HepG2 (cell line): Measurements from ENCODE around the gene ACTRT2. TPM values are rescaled to one million over a fixed set of nuclear protein-coding genes. Genes with fewer than 3 reads are reported as not detected.

Experiments used
- HHEX ChIP-seq: IDR thresholded peaks from 2 replicates; pipeline ENCODE4 v1.6.1; 2016; ENCODE audit warnings: control low read depth
- MAZ ChIP-seq, 2 experiments: sonication (generic) in 1 of 2; formaldehyde crosslinking in 1 of 2; IDR thresholded peaks; 2 replicates each; pipeline versions ENCODE4 v1.5.0 to v1.6.1; 2012 to 2020; ENCODE audit warnings: low read depth in 2 of 2, mild to moderate bottlenecking in 2 of 2, borderline replicate concordance in 1 of 2, improper control_type of control experiment in 1 of 2, low read length in 1 of 2, missing genetic modification reagents in 1 of 2, moderate library complexity in 1 of 2
- MBNL3 ChIP-seq: fragments of 250-450 bp; sonication (Bioruptor Pico); conservative IDR thresholded peaks from 2 replicates; pipeline ENCODE4 v1.8.0; 2022; ENCODE audit warnings: mild to moderate bottlenecking, inconsistent platforms
- RCOR2 ChIP-seq: IDR thresholded peaks from 2 replicates; pipeline ENCODE4 v1.6.1; 2016; ENCODE audit warnings: missing biosample characterization, missing genetic modification reagents
- STAG1 ChIP-seq: sonication (generic); formaldehyde crosslinking; IDR thresholded peaks from 2 replicates; pipeline ENCODE4 v1.4.0; 2020; ENCODE audit warnings: missing genetic modification reagents
- ZMYM4 ChIP-seq: sonication (generic); formaldehyde crosslinking; IDR thresholded peaks from 2 replicates; pipeline ENCODE4 v1.8.1; 2023; ENCODE audit warnings: mild to moderate bottlenecking, missing genetic modification reagents
- ZNF317 ChIP-seq: sonication (generic); formaldehyde crosslinking; IDR thresholded peaks from 2 replicates; pipeline ENCODE4 v1.5.0; 2020; ENCODE audit warnings: mild to moderate bottlenecking, missing genetic modification reagents
- ZNF343 ChIP-seq: sonication (generic); formaldehyde crosslinking; IDR thresholded peaks from 2 replicates; pipeline ENCODE4 v1.4.0; 2020; ENCODE audit warnings: mild to moderate bottlenecking, missing genetic modification reagents
- ZNF7 ChIP-seq: IDR thresholded peaks from 2 replicates; pipeline ENCODE4 v1.6.1; 2016; ENCODE audit warnings: missing biosample characterization, missing genetic modification reagents
- ZNF780A ChIP-seq: sonication (generic); formaldehyde crosslinking; IDR thresholded peaks from 2 replicates; pipeline ENCODE4 v1.8.0; 2022; ENCODE audit warnings: mild to moderate bottlenecking, missing genetic modification reagents, moderate library complexity
- ZSCAN20 ChIP-seq: sonication (generic); formaldehyde crosslinking; IDR thresholded peaks from 2 replicates; pipeline ENCODE4 v1.4.0; 2020; ENCODE audit warnings: missing genetic modification reagents, mild to moderate bottlenecking, borderline replicate concordance
- polyA plus RNA-seq, 8 experiments: library from polyadenylated mRNA; depleted of rRNA in 3 of 8; stranded (reverse) in 7 of 8; unstranded in 1 of 8; fragments of >200 nt; fragmentation: Illumina TruSeq in 4 of 8; extraction: Trizol in 4 of 8; gene quantifications; 2 replicates each; pipeline versions ENCODE4 v1.2.1 to v1.2.3, GENCODE V29; 2011 to 2016; ENCODE audit warnings: low read depth in 4 of 8, missing spikeins in 1 of 8, mixed read lengths in 1 of 8; ENCODE audit not compliant: insufficient read depth in 1 of 8
- total RNA-seq, 5 experiments: library from RNA; depleted of rRNA; stranded (reverse); fragments of >200 nt; fragmentation: Illumina TruSeq; extraction: Trizol; gene quantifications; 2 replicates each; pipeline ENCODE4 v1.2.3, GENCODE V29; 2016; ENCODE audit warnings: low read depth in 1 of 5
- TF ChIP-seq, protein P1 (sequence below): sonication (generic); formaldehyde crosslinking; IDR thresholded peaks from 2 replicates; pipeline ENCODE4 v1.4.0; 2020; ENCODE audit warnings: missing genetic modification reagents
- TF ChIP-seq, protein P2 (sequence below): IDR thresholded peaks from 2 replicates; pipeline ENCODE4 v1.6.1; 2016; ENCODE audit warnings: missing genetic modification reagents, missing compliant biosample characterization
- TF ChIP-seq, protein P3 (sequence below): sonication (generic); formaldehyde crosslinking; IDR thresholded peaks from one replicate; pipeline ENCODE4 v1.5.1; 2020; ENCODE audit warnings: mild to moderate bottlenecking, missing genetic modification reagents; ENCODE audit errors: not compliant biosample characterization
- TF ChIP-seq, protein P4 (sequence below): sonication (generic); formaldehyde crosslinking; IDR thresholded peaks from 2 replicates; pipeline ENCODE4 v1.4.0; 2020; ENCODE audit warnings: missing genetic modification reagents

Gene ACTRT2
- total and polyA plus RNA-seq, 2 of the 13 experiments (the other 11 are each of a cell fraction or from before 2014, with no cell fraction given) = not detected

DNA sequence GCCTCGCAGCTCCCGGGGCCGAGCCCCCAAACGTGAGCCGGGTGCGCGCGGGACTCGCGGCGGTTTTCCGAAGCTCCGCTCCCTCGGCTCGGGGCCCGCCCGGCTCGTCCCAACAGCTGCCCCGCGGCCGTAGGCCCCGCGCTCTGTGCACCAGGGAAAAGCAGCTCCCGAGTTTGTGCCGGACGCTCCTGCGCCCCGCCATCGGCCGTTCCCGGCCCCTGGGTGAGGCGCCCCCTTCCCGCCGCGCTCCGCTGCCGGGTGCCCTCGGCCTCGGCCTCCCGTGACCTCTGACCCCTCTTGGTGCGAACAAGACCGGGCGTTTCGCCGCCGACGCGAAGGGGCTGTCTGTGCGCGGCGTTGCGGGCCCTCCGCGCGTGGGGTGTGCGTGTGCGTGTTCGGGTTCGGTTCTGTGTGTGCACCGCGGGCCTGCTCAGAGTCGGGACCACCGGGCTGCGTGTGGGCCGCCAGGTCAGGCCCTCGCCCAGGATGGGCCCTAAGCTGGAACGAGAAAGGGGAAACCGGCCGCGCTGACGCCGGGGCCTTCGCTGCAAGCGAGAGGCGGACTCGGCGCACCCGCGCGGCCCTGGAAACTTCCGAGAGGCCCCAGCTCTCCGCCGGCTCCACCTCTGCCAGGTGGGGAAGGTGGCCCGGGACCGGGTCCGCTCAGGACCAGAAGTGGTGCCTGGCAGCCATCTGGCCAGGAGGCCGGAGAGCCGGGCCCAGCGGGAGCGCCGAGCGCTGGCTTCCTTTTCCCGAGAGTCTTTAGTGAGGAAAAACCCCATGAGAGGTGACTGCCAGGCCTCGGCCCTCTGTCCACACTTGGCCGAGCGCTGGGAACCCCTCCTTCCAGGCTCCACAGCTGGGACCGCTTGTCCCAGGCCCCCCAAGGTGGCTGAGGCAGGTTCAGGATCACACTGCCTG, 49.6 kb downstream of the ACTRT2 start (continued):
- TF ChIP-seq, protein P1, sequence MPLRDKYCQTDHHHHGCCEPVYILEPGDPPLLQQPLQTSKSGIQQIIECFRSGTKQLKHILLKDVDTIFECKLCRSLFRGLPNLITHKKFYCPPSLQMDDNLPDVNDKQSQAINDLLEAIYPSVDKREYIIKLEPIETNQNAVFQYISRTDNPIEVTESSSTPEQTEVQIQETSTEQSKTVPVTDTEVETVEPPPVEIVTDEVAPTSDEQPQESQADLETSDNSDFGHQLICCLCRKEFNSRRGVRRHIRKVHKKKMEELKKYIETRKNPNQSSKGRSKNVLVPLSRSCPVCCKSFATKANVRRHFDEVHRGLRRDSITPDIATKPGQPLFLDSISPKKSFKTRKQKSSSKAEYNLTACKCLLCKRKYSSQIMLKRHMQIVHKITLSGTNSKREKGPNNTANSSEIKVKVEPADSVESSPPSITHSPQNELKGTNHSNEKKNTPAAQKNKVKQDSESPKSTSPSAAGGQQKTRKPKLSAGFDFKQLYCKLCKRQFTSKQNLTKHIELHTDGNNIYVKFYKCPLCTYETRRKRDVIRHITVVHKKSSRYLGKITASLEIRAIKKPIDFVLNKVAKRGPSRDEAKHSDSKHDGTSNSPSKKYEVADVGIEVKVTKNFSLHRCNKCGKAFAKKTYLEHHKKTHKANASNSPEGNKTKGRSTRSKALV = peak; percentile 94
- TF ChIP-seq STAG1 (CRISPR knock-in tag) (peak; percentile 18), ZNF7 (CRISPR knock-in tag) (no peak), ZMYM4 (peak; percentile 29; the same call in 1 of the 2 replicates), RCOR2 (CRISPR knock-in tag) (no peak), ZNF780A (CRISPR knock-in tag) (0 out of 2 replicates have a peak, but pooled peaks have one; percentile 35), MAZ (IDR thresholded peaks at IDR 0.05; ENCODE audit: borderline replicate concordance, low read depth, low read length) (no peak), MAZ (CRISPR knock-in tag; IDR thresholded peaks at IDR 0.05; ENCODE audit: low read depth) (peak; percentile 33; the same call in 1 of the 2 replicates), HHEX (CRISPR knock-in tag) (no peak), ZNF343 (no peak), ZSCAN20 (CRISPR knock-in tag) (peak; percentile 83; the same call in 1 of the 2 replicates), MBNL3 (CRISPR knock-in tag) (no peak), ZNF317 (CRISPR knock-in tag) (no peak)
- TF ChIP-seq, protein P2, sequence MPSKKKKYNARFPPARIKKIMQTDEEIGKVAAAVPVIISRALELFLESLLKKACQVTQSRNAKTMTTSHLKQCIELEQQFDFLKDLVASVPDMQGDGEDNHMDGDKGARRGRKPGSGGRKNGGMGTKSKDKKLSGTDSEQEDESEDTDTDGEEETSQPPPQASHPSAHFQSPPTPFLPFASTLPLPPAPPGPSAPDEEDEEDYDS = no peak
- TF ChIP-seq, protein P3, sequence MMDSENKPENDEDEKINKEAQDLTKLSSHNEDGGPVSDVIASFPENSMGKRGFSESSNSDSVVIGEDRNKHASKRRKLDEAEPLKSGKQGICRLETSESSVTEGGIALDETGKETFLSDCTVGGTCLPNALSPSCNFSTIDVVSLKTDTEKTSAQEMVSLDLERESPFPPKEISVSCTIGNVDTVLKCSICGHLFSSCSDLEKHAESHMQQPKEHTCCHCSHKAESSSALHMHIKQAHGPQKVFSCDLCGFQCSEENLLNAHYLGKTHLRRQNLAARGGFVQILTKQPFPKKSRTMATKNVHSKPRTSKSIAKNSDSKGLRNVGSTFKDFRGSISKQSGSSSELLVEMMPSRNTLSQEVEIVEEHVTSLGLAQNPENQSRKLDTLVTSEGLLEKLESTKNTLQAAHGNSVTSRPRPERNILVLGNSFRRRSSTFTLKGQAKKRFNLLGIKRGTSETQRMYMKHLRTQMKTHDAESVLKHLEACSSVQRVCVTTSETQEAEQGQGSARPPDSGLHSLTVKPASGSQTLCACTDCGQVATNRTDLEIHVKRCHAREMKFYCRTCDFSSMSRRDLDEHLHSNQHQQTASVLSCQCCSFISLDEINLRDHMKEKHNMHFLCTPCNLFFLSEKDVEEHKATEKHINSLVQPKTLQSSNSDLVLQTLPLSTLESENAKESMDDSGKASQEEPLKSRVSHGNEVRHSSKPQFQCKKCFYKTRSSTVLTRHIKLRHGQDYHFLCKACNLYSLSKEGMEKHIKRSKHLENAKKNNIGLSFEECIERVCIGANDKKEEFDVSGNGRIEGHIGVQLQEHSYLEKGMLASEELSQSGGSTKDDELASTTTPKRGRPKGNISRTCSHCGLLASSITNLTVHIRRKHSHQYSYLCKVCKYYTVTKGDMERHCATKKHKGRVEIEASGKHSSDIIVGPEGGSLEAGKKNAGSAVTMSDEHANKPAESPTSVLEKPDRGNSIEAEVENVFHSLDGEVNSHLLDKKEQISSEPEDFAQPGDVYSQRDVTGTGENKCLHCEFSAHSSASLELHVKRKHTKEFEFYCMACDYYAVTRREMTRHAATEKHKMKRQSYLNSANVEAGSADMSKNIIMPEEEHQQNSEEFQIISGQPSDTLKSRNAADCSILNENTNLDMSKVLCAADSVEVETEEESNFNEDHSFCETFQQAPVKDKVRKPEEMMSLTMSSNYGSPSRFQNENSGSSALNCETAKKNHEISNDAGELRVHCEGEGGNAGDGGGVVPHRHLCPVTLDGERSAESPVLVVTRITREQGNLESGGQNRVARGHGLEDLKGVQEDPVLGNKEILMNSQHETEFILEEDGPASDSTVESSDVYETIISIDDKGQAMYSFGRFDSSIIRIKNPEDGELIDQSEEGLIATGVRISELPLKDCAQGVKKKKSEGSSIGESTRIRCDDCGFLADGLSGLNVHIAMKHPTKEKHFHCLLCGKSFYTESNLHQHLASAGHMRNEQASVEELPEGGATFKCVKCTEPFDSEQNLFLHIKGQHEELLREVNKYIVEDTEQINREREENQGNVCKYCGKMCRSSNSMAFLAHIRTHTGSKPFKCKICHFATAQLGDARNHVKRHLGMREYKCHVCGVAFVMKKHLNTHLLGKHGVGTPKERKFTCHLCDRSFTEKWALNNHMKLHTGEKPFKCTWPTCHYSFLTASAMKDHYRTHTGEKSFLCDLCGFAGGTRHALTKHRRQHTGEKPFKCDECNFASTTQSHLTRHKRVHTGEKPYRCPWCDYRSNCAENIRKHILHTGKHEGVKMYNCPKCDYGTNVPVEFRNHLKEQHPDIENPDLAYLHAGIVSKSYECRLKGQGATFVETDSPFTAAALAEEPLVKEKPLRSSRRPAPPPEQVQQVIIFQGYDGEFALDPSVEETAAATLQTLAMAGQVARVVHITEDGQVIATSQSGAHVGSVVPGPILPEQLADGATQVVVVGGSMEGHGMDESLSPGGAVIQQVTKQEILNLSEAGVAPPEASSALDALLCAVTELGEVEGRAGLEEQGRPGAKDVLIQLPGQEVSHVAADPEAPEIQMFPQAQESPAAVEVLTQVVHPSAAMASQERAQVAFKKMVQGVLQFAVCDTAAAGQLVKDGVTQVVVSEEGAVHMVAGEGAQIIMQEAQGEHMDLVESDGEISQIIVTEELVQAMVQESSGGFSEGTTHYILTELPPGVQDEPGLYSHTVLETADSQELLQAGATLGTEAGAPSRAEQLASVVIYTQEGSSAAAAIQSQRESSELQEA (CRISPR knock-in tag) = peak; percentile 23
- TF ChIP-seq, protein P4, sequence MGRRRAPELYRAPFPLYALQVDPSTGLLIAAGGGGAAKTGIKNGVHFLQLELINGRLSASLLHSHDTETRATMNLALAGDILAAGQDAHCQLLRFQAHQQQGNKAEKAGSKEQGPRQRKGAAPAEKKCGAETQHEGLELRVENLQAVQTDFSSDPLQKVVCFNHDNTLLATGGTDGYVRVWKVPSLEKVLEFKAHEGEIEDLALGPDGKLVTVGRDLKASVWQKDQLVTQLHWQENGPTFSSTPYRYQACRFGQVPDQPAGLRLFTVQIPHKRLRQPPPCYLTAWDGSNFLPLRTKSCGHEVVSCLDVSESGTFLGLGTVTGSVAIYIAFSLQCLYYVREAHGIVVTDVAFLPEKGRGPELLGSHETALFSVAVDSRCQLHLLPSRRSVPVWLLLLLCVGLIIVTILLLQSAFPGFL (CRISPR knock-in tag) = no peak
